HCT116 (cell line): ENCODE data around the gene MYL4.

Experiments used
- CEBPB ChIP-seq: IDR thresholded peaks from 2 replicates; pipeline ENCODE4 v1.6.1; 2012; ENCODE audit warnings: low read depth
- EZH2 ChIP-seq: fragments of 200-600 bp; sonication (generic); IDR thresholded peaks from 2 replicates; pipeline ENCODE4 v1.6.1; 2017; ENCODE audit warnings: antibody characterized with exemption, mixed run types
- POLR2A ChIP-seq: IDR thresholded peaks from 2 replicates; pipeline ENCODE4 v1.7.0; 2011; ENCODE audit warnings: borderline replicate concordance; ENCODE audit not compliant: insufficient read depth, insufficient read length; ENCODE audit errors: extremely low read depth
- POLR2AphosphoS5 ChIP-seq: IDR thresholded peaks from 2 replicates; pipeline ENCODE4 v1.6.1; 2011; ENCODE audit warnings: mild to moderate bottlenecking, low read depth, low read length, moderate library complexity
- SRF ChIP-seq: IDR thresholded peaks from 2 replicates; pipeline ENCODE4 v1.6.1; 2012; ENCODE audit warnings: low read depth
- TF ChIP-seq, protein P1 (sequence below), 3 experiments: fragments of 200-600 bp in 1 of 3; sonication (generic) in 1 of 3; IDR thresholded peaks in 2 of 3; conservative IDR thresholded peaks in 1 of 3; 2 replicates each; pipeline ENCODE4 v1.5.1; 2012 to 2017; ENCODE audit warnings: low read depth in 2 of 3, low read length in 2 of 3, antibody characterized with exemption in 1 of 3, borderline replicate concordance in 1 of 3, control low read depth in 1 of 3, mild to moderate bottlenecking in 1 of 3, mixed read lengths in 1 of 3, mixed run types in 1 of 3, moderate library complexity in 1 of 3; ENCODE audit not compliant: insufficient read depth in 1 of 3

DNA sequence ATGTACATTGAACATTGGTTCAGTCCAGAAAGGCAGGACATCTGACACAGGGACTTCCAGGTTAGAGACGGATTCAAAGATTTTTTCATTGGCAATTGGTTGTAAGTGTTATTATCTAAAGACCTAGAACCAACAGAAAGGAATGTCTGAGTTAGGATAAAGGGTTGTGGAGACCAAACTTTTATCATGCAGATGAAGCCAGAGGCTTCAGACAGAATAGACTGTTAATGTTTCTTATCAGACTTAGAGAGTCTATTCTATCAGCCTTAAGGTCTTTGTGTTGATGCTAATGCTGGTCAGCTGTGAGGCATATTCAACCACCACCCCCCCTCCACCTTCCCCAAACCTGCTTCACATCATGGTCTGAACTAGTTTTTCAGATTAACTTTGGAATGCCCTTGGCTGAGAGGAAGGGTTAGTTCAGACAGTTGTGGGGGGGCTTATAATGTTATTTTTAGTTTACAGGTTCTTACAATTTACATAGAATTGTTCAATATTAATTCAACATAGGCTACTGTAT is 42.3 kb downstream of the MYL4 start:
- TF ChIP-seq CEBPB (no peak), POLR2AphosphoS5 (no peak), POLR2A (no peak), SRF (no peak), EZH2 (no peak)
- TF ChIP-seq, protein P1, sequence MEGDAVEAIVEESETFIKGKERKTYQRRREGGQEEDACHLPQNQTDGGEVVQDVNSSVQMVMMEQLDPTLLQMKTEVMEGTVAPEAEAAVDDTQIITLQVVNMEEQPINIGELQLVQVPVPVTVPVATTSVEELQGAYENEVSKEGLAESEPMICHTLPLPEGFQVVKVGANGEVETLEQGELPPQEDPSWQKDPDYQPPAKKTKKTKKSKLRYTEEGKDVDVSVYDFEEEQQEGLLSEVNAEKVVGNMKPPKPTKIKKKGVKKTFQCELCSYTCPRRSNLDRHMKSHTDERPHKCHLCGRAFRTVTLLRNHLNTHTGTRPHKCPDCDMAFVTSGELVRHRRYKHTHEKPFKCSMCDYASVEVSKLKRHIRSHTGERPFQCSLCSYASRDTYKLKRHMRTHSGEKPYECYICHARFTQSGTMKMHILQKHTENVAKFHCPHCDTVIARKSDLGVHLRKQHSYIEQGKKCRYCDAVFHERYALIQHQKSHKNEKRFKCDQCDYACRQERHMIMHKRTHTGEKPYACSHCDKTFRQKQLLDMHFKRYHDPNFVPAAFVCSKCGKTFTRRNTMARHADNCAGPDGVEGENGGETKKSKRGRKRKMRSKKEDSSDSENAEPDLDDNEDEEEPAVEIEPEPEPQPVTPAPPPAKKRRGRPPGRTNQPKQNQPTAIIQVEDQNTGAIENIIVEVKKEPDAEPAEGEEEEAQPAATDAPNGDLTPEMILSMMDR (IDR thresholded peaks at IDR 0.05 in 2 of 3, conservative IDR thresholded peaks at IDR 0.05 in 1 of 3; ENCODE audit: borderline replicate concordance in 1 of 3, insufficient read depth in 1 of 3, low read depth in 2 of 3, low read length in 2 of 3), result no peak
